NCI-H2107 (cell line): ENCODE results near the gene CCDC40.

Source experiments
- DNase-seq: peaks from one replicate; lab custom pipeline; 2025; lab: John Stamatoyannopoulos, UW

Gene CCDC40

DNA sequence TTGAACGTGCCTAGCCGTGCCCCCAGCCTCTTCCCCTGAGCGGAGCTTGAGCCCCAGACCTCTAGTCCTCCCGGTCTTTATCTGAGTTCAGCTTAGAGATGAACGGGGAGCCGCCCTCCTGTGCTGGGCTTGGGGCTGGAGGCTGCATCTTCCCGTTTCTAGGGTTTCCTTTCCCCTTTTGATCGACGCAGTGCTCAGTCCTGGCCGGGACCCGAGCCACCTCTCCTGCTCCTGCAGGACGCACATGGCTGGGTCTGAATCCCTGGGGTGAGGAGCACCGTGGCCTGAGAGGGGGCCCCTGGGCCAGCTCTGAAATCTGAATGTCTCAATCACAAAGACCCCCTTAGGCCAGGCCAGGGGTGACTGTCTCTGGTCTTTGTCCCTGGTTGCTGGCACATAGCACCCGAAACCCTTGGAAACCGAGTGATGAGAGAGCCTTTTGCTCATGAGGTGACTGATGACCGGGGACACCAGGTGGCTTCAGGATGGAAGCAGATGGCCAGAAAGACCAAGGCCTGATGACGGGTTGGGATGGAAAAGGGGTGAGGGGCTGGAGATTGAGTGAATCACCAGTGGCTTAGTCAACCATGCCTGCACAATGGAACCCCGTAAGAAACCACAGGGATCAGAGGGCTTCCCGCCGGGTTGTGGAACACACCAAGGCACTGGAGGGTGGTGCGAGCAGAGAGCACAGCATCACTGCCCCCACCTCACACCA, 65.7 kb downstream of the CCDC40 start:
- DNase-seq, result no peak

DNA sequence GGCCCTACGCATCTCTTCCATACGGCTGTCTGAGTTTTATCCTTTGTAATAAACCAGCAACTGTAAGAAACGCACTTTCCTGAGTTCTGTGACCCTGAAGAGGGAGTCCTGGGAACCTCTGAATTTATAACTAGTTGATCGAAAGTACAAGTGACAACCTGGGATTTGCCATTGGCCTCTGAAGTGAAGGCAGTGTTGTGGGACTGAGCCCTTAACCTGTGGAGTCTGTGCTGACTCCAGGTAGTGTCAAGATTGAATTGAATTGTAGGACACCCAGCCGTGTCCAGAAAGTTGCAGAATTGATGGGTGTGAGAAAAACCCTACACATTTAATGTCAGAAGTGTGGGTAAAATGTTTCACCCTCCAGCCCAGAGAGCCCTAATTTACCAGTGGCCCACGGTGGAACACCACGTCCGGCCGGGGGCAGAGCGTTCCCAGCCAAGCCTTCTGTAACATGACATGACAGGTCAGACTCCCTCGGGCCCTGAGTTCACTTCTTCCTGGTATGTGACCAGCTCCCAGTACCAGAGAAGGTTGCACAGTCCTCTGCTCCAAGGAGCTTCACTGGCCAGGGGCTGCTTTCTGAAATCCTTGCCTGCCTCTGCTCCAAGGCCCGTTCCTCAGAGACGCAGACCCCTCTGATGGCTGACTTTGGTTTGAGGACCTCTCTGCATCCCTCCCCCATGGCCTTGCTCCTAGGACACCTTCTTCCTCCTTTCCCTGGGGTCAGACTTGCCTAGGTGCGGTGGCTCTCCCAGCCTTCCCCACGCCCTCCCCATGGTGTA, 66.4 kb downstream of the CCDC40 start:
- DNase-seq, result no peak

DNA sequence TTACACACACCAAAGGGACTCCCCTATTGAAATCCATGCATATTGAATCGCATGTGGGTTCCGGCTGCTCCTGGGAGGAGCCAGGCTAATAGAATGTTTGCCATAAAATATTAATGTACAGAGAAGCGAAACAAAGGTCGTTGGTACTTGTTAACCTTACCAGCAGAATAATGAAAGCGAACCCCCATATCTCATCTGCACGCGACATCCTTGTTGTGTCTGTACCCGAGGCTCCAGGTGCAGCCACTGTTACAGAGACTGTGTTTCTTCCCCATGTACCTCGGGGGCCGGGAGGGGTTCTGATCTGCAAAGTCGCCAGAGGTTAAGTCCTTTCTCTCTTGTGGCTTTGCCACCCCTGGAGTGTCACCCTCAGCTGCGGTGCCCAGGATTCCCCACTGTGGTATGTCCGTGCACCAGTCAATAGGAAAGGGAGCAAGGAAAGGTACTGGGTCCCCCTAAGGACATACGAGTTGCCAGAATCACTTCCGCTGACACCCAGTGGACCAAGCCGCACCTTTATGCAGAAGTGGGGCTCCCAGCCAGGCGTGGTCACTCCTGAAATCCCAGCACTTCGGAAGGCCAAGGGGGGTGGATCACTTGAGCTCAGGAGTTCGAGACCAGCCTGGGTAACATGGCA, 67.1 kb downstream of the CCDC40 start:
- DNase-seq, result no peak

DNA sequence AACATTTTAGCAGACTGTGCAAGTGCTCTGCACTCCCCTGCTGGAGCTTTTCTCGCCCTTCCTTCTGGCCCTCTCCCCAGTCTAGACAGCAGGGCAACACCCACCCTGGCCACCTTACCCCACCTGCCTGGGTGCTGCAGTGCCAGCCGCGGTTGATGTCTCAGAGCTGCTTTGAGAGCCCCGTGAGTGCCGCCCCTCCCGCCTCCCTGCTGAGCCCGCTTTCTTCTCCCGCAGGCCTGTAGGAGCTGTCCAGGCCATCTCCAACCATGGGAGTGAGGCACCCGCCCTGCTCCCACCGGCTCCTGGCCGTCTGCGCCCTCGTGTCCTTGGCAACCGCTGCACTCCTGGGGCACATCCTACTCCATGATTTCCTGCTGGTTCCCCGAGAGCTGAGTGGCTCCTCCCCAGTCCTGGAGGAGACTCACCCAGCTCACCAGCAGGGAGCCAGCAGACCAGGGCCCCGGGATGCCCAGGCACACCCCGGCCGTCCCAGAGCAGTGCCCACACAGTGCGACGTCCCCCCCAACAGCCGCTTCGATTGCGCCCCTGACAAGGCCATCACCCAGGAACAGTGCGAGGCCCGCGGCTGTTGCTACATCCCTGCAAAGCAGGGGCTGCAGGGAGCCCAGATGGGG, 68.0 kb downstream of the CCDC40 start:
- peak; percentile 65 for DNase-seq

DNA sequence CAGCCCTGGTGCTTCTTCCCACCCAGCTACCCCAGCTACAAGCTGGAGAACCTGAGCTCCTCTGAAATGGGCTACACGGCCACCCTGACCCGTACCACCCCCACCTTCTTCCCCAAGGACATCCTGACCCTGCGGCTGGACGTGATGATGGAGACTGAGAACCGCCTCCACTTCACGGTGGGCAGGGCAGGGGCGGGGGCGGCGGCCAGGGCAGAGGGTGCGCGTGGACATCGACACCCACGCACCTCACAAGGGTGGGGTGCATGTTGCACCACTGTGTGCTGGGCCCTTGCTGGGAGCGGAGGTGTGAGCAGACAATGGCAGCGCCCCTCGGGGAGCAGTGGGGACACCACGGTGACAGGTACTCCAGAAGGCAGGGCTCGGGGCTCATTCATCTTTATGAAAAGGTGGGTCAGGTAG, 68.5 kb downstream of the CCDC40 start:
- DNase-seq, result no peak

DNA sequence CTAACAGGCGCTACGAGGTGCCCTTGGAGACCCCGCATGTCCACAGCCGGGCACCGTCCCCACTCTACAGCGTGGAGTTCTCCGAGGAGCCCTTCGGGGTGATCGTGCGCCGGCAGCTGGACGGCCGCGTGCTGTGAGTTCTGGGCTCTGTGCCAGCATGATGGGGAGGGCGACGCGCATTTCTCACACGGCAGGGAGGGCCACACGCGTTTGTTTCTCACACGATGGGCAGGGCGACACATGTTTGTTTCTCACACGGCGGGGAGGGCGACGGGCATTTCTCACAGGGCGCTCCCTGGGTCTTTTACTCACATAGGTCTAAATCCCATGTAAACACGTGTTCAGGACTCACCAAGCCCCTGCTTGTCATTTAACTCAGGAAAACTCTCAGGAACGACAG, 69.3 kb downstream of the CCDC40 start:
- DNase-seq, result no peak

DNA sequence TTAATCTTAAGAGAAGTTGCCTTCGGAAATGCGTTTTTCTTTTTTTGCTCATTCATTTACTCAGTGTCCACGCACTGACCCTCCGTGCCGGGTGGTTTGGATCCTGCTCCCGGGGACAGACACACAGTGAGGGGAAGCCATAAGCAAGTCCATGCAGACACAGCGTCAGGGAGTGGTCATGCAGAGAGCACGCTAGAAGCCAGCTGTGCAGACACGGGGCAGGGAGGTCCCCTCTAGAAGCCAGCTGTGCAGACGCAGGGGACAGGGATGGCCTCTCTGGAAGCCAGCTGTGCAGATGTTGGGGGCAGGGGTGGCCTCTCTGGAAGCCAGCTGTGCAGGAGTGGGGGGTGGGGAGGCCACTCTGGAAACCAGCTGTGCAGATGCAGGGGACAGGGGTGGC, 69.7 kb downstream of the CCDC40 start:
- DNase-seq, result no peak

DNA sequence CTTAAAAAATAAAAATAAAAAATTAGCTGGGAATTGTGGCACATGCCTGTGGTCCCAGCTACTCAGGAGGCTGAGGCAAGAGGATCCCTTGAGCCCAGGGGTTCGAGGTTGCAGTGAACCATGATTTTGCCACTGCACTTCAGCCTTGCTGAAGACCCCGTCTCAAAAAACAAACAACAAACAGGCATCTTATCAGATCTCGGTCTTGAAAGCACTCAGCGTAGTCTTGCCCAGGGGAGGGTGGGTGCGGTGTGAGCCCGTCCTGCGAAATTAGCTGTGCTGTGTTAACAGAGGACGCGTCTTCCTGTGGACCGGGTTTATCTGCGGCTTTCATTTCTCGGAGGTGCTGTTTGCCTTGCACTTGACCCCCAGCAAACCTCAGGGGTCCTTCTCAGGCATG, 70.3 kb downstream of the CCDC40 start:
- DNase-seq, result no peak

DNA sequence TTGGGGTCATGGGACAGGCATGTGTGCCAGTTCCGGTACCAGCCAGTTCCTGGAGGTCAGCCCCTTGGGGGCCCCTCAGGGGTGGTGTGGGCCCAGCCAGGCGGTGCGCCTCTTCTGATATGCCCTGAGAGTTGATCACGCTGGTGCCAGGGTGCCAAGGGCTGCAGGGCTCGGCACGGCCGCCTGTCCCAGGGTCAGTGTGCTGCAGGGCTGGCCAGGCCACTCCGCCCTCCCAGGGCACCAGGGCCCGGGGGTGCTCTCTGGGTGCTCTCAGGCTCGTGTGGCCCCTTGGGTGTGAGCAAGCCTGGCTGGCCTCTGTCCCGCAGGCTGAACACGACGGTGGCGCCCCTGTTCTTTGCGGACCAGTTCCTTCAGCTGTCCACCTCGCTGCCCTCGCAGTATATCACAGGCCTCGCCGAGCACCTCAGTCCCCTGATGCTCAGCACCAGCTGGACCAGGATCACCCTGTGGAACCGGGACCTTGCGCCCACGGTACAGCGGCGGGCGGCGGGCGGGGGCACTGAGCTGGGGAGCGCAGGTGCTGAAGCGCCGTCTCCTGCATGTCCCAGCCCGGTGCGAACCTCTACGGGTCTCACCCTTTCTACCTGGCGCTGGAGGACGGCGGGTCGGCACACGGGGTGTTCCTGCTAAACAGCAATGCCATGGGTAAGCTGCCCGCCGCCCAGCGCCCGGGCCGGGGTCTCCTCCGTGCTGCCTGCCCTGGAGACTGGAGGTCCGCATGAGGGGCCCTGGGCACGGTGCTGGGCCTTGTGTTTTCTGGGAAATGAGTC, 71.0 kb downstream of the CCDC40 start:
- no peak for DNase-seq

DNA sequence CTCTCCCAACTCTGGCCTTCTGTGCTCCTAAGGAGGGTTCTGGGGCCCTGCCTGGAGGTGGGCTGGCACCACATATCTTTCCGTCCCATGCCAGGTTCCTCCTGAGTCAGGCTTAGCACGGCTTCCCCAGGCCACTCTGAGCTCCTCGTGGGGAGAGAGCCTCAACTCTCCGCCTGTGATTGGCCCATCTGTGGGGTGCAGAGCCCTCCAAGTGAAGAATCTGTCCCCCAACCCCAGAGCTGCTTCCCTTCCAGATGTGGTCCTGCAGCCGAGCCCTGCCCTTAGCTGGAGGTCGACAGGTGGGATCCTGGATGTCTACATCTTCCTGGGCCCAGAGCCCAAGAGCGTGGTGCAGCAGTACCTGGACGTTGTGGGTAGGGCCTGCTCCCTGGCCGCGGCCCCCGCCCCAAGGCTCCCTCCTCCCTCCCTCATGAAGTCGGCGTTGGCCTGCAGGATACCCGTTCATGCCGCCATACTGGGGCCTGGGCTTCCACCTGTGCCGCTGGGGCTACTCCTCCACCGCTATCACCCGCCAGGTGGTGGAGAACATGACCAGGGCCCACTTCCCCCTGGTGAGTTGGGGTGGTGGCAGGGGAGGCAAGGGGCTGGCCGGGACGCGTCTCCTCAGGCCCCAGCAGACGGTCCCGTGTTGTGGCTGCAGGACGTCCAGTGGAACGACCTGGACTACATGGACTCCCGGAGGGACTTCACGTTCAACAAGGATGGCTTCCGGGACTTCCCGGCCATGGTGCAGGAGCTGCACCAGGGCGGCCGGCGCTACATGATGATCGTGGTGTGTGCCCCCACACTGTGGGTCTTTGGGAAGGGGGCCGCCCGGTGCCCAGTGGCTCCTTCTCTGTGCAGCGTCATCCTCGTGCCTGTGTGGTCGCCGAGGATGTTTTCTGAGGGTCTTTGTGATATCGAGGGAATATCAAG, 71.9 kb downstream of the CCDC40 start:
- DNase-seq, result no peak

DNA sequence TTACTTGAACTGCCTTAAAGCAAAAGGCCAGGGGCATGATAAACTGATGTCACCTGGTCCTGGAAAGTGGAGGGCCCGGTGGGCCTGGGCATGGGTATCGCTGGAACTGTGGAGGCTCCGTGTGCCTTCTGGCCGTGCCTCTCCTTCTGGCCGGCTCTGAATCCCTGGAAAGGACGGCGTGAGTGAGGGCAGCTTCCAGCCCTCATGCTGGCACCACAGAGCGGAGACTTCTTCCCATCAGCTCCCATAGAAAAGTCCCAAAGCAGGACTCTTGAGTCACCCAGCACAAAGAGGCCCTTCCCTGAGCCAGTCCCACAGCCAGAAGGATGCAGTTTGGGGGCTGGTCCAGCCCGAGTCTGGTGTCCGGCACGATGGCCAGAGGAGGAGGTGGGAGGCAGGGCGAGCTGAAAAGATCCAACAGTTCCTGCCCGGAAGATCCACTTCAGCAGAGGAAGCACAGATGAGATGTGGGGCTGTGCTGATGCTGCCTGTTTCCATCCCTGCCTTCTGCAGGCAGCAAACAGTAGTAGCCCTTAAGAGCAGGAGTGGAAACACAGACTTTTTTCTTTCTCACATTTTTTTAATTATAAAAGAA, 72.7 kb downstream of the CCDC40 start:
- DNase-seq, result no peak

DNA sequence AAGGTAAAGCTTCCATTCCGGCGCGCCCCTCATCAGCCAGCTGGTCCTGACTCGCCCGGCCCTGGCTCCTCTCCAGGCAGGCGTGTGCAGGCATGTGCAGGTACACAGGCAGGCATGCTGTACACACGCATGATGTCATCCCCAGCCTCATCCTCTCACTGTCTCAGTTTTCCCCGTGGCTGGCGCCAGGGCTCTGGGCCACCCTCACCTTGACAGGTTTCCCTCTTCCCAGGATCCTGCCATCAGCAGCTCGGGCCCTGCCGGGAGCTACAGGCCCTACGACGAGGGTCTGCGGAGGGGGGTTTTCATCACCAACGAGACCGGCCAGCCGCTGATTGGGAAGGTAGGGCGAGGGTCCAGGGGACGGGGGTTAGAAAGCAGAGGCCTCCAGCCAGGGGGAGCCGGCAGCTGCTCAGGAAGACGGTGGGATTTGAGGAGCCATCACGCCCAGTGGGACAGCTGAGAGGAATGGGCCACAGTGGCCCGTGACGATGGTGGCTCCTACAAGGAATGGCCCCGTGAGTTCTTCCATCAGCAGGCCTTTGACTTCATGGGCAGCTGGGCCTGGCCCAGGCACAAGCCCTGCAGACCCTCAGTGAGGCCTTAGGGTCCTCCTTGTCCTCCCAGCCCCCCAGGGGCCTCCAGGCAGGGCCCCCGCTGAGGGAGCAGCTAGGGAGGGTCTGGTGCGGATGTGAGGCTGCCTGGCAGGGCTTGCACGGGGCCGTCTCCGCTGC, 73.4 kb downstream of the CCDC40 start:
- no peak for DNase-seq

DNA sequence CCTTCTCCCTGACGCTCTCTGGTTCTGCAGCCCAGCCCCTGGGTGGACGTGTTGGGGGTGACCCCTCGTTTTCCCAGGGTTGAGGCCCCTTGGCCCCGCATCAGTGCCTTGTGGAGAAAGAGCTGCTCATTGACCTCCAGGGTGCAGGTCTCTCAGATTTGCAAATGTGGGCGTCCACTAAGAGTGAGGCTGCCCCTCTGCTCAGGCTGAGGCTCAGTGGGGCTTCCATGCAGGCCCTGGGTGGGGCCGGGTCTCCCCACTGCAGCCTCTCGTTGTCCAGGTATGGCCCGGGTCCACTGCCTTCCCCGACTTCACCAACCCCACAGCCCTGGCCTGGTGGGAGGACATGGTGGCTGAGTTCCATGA, 74.0 kb downstream of the CCDC40 start:
- DNase-seq, result no peak

DNA sequence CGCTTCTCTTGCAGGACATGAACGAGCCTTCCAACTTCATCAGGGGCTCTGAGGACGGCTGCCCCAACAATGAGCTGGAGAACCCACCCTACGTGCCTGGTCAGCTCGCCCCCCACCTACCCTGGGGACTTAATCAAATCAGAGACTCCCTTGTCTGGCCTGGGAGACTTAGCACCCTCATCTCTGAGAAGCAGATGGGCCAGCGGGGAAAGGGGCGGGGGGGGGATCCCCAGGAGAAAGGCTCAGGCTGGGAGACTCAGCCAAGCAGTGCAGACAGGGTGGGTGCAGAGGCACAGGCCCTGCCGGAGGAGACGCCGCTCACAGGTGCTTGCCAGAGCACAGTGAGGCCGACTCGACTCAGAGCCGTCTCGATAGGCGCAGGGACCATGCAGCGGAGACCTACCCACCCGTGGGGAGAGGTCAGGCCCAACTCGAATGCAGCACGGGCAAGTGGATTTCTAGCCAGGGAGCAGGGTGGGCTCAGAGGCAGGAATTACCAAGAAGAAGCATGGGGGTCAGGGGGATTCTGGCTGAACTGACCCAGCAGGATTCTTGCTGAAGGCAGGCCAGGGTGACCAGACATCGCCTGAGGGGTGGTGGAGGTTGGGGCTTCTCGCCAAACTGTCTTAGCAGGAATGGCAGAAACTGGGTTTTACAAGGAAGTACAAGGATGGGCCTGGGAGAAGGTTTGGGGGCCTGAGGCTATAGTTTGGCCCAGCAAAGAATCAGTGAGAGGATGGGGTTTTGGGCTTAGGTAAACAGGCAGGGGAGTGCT, 74.7 kb downstream of the CCDC40 start:
- no peak for DNase-seq

DNA sequence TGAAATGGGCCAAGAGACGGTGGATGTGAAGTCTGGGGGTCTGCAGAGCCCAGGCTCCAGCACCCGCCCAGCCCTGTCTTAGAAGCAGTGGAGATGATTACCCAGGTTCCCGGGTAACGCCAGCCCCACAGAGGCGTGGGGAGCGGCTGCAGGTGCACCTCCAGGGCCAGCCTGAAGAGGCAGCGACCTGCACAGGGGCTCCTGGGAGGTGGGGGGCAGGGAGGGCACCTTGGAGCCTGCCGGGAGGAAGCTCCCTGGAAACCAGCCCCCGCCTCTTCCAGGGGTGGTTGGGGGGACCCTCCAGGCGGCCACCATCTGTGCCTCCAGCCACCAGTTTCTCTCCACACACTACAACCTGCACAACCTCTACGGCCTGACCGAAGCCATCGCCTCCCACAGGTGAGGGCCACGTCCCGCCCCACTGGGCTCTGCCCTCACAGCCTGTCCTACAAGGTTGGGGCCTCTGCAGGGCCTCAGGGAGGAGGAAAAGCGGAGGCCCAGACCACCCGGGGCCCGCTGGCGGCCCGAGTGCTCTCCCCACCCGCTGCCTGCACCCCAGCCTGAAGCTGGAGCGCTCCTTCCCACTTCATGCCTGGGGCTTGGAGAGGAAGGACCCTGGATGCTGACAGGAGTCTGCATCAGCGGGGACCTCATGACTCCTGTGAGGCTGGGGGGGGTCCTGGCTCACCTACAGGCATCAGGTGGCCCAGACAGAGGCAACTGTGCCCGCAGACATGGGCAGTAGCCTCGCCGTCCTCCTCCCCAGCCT, 75.4 kb downstream of the CCDC40 start:
- no peak for DNase-seq

DNA sequence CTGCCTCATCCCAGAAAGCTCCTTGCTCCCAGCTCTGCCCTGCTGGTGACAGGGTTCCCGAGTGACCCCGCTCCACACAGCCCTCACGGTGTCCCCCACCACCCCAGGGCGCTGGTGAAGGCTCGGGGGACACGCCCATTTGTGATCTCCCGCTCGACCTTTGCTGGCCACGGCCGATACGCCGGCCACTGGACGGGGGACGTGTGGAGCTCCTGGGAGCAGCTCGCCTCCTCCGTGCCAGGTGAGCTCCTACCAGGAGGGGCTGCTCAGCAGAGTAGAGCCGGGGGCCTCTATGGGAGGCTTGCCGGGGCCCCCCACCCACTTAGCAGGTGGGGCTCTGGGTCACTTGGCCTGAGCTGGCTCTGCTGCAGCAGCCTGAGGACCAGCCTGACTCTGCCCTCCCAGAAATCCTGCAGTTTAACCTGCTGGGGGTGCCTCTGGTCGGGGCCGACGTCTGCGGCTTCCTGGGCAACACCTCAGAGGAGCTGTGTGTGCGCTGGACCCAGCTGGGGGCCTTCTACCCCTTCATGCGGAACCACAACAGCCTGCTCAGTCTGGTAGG, 76.1 kb downstream of the CCDC40 start:
- DNase-seq, result no peak

DNA sequence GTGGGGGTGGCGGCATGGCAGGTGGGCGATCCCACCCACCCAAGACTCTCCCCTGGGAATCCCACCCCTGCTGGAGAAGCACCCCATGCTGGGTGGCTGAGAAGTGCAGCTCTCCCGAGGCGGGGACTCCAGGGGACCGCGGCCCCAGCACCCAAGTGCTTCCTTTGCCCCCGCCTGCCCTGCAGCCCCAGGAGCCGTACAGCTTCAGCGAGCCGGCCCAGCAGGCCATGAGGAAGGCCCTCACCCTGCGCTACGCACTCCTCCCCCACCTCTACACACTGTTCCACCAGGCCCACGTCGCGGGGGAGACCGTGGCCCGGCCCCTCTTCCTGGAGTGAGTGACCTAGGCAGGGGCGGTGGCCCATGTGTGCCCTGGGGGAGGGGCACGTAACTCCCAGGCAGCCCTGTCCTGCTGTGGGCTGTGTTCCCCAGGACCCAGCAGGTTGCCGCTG, 76.6 kb downstream of the CCDC40 start:
- DNase-seq, result no peak

DNA sequence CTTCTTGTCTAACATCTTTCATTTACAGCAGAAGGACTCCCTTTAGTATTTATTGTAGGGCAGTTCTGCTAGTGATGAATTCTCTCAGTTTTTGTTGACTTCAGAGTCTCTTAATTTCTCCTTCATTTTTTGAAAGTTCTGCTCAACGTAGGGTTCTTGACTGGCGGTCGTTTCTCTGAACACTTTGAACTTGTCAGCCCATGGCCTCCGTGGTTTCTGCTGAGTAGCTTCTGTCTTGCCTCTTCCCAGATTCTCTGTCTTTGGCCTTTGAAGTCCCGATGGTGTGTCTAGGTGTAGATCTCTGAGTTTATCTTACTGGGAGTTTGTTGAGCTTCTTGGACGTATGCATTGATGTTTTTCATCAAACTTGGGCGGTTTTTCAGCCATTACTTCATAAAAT, 78.3 kb downstream of the CCDC40 start:
- DNase-seq, result no peak
